GM18951 (cell line): ENCODE data around the gene KIF1A.
"Not testable (repeated sequence)": the region's sequence is repeated elsewhere in the genome, so short reads cannot be mapped to it uniquely, and the experiment has no call there.

Experiments used
- POLR2A ChIP-seq: IDR thresholded peaks from 4 replicates; pipeline ENCODE4 v1.6.1; 2011; ENCODE audit warnings: mild to moderate bottlenecking; ENCODE audit not compliant: insufficient read length, insufficient read depth; ENCODE audit errors: extremely low read depth
- in situ Hi-C: fragments of 300-500 bp; cut with MboI; formaldehyde crosslinking; loops from one replicate; pipeline ENCODE4 v1.12.0; 2022; ENCODE audit warnings: low sequenced_read_pairs, mixed read lengths, inconsistent platforms; ENCODE audit not compliant: unreplicated experiment

KIF1A gene

DNA sequence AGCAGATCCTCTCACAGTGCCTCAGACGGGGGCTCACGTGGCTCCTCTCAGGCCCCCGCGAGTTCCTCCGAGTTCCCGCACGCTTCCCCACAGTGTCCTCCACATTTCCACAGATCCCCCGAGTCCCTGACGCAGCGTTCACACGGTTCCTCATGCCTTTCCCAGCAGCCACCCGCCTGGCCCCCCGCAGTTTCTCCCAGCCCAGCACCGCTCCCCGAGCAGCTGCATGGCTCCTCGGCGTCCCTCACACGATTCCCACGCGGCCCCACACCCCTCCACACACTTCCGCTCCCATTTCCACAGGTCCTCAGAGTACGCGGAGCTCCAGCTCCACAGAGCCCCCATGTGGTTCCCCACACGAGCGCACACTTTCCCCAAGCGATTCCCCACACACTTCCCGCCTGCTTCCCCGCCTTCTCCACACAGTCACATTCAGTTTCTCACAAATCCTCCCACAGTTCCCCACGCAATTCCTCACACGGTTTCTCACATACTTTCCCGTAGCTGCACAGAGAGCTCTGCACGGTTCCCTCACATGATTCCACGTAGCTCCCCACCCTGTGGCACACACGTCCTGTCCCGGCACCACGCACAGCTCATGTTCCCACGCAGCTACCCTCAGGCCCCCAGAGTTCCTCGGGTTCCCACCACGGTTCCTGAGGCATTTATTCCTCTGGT lies 39.9 kb downstream of the KIF1A start:
- in situ Hi-C loops: no loop called here

GRCh38 chr2:240779250-240779832 lies 40.7 kb downstream of the KIF1A start:
- in situ Hi-C loops: not testable (repeated sequence)

More for the DNA sequence above, 39.9 kb downstream of the KIF1A start:
- no peak for TF ChIP-seq POLR2A

- no peak for TF ChIP-seq POLR2A
- in situ Hi-C loops: no loop called here
Measured at GRCh38 chr2:240778426-240778825, 41.6 kb downstream of the KIF1A start.

GRCh38 chr2:240777456-240778212 lies 42.4 kb downstream of the KIF1A start:
- in situ Hi-C loops: no loop called here
- TF ChIP-seq POLR2A: no peak

GRCh38 chr2:240775905-240776304 lies 44.1 kb downstream of the KIF1A start:
- in situ Hi-C loops: no loop called here
- no peak for TF ChIP-seq POLR2A

- TF ChIP-seq POLR2A: no peak
- in situ Hi-C loops: no loop called here
Measured at GRCh38 chr2:240774856-240775255, 45.2 kb downstream of the KIF1A start.

DNA sequence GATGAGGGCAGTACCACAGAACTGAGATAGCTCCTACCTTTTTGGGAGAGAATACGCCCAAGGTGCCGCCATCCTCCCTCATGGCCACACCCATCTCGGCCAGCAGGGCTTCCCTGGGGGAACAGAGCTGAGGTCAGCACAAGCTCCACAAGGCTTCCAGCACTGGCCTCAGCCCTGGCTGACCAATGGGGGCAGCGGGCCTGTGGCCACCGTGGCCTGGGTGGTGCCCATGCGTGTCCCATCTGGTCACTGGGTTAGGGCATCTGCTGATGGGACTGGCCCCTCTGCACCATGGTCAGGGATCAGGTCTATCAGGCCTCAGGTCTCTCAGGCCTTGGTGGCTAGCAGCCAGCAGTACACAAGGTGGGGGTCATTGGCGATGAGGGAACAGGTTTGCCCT lies 50.9 kb downstream of the KIF1A start:
- no peak for TF ChIP-seq POLR2A
- in situ Hi-C loops: no loop called here

GRCh38 chr2:240768216-240768615 lies 51.8 kb downstream of the KIF1A start:
- no peak for TF ChIP-seq POLR2A
- in situ Hi-C loops: no loop called here

DNA sequence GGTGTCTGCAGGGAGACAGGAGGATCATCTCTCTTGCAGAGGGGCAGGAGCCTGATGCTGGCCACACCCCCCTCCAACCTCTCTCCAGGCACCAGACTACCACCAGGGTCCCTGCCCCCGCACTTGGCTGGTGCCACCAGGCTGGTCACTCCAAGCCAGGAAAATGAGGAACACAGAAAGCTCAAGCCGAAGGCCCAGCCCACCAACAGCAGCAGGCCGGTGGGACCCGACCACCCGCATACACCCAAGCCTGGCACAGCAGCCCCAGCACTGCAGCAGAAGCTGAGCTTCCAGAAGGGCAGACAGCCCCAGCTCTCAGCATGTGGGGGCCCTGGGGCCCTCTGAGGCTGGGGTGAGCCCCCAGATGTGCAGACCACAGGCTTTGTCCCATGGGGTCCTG lies 52.7 kb downstream of the KIF1A start:
- TF ChIP-seq POLR2A: no peak
- in situ Hi-C loops: no loop called here

DNA sequence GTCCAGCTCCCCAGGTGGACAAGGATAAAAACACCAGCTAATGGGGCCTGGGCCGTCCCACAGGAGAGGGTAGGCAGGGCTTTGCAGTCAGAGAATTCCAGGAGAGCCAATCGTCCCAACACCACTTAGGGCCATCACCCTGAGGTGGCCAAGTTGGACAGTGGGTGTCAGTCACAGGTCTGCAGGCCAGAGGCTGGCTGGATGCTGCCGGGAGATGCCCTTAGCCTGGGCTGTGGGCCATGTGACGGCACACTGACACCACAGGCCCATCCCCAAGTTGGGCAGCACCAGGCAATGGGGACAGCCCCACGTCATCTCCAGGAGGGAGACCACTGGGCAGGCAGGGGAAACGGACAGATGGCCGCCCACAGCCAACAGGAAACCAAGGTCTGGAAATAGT lies 53.9 kb downstream of the KIF1A start:
- in situ Hi-C loops: no loop called here
- no peak for TF ChIP-seq POLR2A

DNA sequence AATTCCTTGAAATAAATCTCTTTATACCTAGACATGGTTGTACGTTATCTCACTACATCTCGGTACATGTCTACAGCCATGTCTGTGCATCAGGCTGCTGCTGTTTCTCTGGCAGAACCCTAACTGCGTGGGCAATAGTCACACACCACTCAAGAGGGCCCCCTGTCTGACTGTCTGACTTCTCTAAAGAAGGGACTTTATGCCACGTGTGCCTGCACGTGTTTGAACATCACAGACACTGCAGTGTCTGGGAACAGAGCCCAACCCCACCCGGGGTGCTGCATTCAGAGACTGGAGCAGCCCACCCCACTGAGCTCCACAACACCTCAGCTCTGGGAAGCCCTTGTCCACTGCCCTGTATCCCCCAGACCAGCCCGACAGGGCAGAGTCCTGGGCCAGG lies 55.0 kb downstream of the KIF1A start:
- in situ Hi-C loops: no loop called here
- no peak for TF ChIP-seq POLR2A

DNA sequence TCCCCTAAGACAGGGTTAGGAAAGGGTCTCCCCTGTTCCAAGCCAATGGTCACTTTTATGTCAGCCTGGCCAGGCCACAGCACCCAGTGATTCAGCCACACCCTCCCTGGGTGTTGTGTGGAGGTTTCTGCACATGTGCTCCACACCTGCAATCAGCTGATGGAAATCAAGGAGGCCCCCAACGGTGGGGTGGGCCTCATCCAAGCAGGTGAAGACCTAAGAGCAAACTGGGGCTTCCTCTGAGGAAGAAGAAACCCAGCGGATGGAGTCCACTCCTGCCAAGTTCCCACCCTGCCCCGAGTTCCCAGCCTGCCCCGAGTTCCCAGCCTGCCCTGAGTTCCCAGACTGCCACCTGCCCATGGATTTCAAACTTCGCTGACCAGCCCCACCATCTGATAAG lies 55.4 kb downstream of the KIF1A start:
- in situ Hi-C loops: no loop called here
- TF ChIP-seq POLR2A: no peak

DNA sequence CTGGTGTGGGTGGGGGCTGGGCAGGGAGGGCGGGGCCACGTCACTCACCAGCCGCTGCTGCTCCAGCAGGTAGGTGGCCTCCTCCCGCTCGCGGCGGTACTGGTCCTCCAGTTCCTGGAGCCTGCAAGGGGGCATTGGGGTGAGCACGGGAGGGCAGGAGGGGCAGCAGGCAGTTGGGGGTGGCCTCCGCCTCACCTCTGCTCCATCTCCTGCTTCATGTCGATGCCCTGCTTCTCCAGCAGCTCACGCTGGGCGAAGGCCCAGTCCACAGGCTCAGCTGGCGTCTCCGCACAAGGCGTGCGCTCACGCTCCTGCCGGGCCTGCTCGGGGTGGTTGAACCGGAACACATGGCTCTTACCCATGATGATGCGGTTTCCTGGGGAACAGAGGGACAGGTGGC lies 57.0 kb downstream of the KIF1A start:
- no peak for TF ChIP-seq POLR2A
- in situ Hi-C loops: no loop called here

GRCh38 chr2:240762249-240762648 lies 57.8 kb downstream of the KIF1A start:
- in situ Hi-C loops: no loop called here
- TF ChIP-seq POLR2A: no peak

DNA sequence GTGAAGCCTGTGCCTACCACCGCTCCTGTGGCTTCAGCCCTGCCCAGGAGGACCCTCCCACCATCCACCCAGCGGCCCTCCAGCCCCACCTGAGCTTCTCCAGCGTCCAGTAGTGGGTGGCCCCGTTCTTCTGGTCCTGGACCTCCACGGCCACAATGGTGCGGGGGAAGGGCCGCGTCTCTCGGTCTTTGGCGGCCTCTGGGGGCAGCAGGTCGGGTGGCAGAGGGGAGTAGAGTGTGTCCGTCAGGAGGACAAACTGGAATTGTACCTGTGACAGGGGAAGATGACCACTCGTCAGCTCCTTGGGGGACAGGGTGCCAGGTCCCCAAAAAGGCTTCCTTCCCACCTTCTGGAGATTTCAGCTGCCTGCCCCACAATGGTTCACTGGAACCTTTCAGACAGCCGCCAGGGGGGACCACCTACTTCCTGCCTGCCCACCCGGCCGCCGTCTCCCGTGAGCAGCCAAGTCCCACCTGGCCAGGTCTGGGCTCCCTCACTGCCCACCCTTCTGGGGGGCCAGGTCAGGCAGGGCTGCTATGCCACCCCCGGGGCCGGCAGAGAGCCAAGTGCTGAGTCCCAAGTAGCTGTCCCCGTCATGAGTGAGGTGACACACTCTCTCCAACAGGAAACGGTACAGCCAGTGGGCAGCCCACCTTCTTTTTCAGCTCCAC lies 59.3 kb downstream of the KIF1A start:
- TF ChIP-seq POLR2A: no peak
- in situ Hi-C loops: no loop called here
